CD4-positive, alpha-beta memory T cell (primary cell): ENCODE measurements around the gene HOXB5. TPM values are rescaled to one million over a fixed set of nuclear protein-coding genes. Genes with fewer than 3 reads are reported as not detected.
A peak's percentile ranks its signal among the peaks of the same experiment; 100 is the strongest.

Experiments used
- CTCF ChIA-PET: fragments of 350-600 bp; sonication (Branson Sonifier 250); formaldehyde crosslinking; loops from one replicate; lab custom pipeline; 2021; ENCODE audit warnings: inconsistent platforms; ENCODE audit not compliant: partially characterized antibody; lab: Charles Lee
- POLR2A ChIA-PET: fragments of 350-600 bp; sonication (Branson Sonifier 250); formaldehyde crosslinking; loops from one replicate; lab custom pipeline; 2021; ENCODE audit not compliant: partially characterized antibody; lab: Charles Lee
- DNase-seq, 5 donors: peaks; one replicate each; pipeline versions ENCODE4 v3.0.0 to v3.0.0-alpha.2; 2020 to 2022; ENCODE audit warnings: mixed read lengths in 1 of 5
- H3K27ac ChIP-seq: one replicate; pipeline ENCODE4 v1.7.0; 2013; ENCODE audit warnings: low read depth, low read length
- H3K27me3 ChIP-seq: 2 replicates; pipeline ENCODE4 v1.7.0; 2013; ENCODE audit warnings: mild to moderate bottlenecking, low read length, moderate library complexity; ENCODE audit not compliant: insufficient read depth
- H3K36me3 ChIP-seq: 2 replicates; pipeline ENCODE4 v1.7.0; 2013; ENCODE audit warnings: mild to moderate bottlenecking, low read length, moderate library complexity; ENCODE audit not compliant: insufficient read depth
- H3K4me1 ChIP-seq: 2 replicates; pipeline ENCODE4 v1.7.0; 2013; ENCODE audit warnings: mild to moderate bottlenecking, low read length, moderate library complexity; ENCODE audit not compliant: insufficient read depth
- H3K4me3 ChIP-seq, 2 donors: one replicate each; pipeline ENCODE4 v1.7.0; 2013; ENCODE audit warnings: low read length in 2 of 2, mild to moderate bottlenecking in 1 of 2
- H3K9me3 ChIP-seq, 2 donors: one replicate each; pipeline ENCODE4 v1.7.0; 2013; ENCODE audit warnings: low read length in 2 of 2, control low read depth in 1 of 2; ENCODE audit not compliant: control insufficient read depth in 1 of 2
- H3K27ac Mint-ChIP-seq, 7 donors: one replicate each; pipeline ENCODE4 v1.8.0; 2020 to 2021; ENCODE audit warnings: mixed read lengths in 7 of 7, mild to moderate bottlenecking in 6 of 7, inconsistent platforms in 3 of 7, moderate library complexity in 3 of 7
- H3K27me3 Mint-ChIP-seq, 2 donors: one replicate each; pipeline ENCODE4 v1.8.0; 2020 to 2021; ENCODE audit warnings: mixed read lengths in 2 of 2
- H3K36me3 Mint-ChIP-seq, 2 donors: one replicate each; pipeline ENCODE4 v1.8.0; 2020 to 2021; ENCODE audit warnings: mixed read lengths in 2 of 2, inconsistent platforms in 1 of 2, mild to moderate bottlenecking in 1 of 2
- H3K4me1 Mint-ChIP-seq, 4 donors: one replicate each; pipeline ENCODE4 v1.8.0; 2020 to 2021; ENCODE audit warnings: mixed read lengths in 4 of 4, mild to moderate bottlenecking in 1 of 4
- H3K4me3 Mint-ChIP-seq, 8 donors: one replicate each; pipeline ENCODE4 v1.8.0; 2020 to 2021; ENCODE audit warnings: mixed read lengths in 8 of 8, mild to moderate bottlenecking in 7 of 8, moderate library complexity in 6 of 8, inconsistent platforms in 3 of 8
- H3K9me3 Mint-ChIP-seq, 8 donors: one replicate each; pipeline ENCODE4 v1.8.0; 2020 to 2021; ENCODE audit warnings: mixed read lengths in 8 of 8, mild to moderate bottlenecking in 5 of 8, inconsistent platforms in 3 of 8, moderate library complexity in 1 of 8
- intact Hi-C: fragments of 100-400 bp; cut with micrococcal nuclease; formaldehyde crosslinking; loops from one replicate; pipeline ENCODE4 v1.15.1; 2023
- polyA plus RNA-seq, 2 donors: library from polyadenylated mRNA; unstranded; fragments of 300-500 nt; fragmentation: Illumina TruSeq; gene quantifications; one replicate each; pipeline ENCODE4 v1.2.3, GENCODE V29; 2021
- total RNA-seq, 2 experiments: library from RNA; stranded (reverse); gene quantifications; one replicate each; pipeline ENCODE4 v1.2.3, GENCODE V29; 2021

The HOXB5 gene
- total and polyA plus RNA-seq, 4 experiments from 2014 or later: not detected

DNA sequence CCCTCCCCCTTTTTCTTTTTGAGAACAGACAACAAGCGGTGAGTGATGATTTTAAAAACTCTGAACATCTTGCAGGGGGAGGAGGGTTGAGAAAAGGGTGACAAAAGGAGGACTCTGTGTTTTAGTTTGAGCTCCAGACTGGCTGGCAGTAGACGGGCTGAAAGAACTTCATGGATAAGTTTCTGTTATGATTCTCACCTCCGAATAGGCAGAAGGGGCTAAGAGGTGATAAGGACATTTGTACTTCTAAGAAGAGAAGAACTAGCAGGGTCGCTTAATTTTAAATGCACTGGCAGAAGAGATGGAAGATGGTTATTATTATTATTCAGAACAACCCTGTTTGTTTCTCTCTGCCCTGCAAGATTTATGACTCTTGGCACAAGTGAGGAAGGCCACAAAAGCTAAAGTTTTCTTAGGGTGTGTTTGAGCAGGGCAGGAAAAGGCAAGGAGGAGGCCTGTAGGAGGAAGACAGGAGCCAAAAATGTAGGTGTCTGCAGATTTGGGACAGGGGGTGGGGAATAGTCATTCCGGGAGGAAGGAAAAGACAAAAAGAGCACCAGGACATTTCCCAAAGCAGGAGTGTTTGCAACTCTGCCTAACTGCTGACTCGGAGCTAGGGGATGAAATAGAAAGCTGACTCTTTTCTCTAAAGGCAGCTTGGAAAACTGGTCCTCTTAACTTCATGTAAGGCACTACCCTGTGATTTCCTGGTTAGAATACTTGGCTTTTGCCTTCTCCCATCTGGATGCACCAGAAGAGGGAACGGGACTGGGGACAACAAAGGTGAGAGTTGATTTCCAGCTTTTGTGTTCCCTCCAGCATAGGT lies 36.8 kb downstream of the HOXB5 start:
- Histone ChIP-seq H3K36me3 (no peaks in the 10 kb centered on the region), H3K4me1 (peaks cover 6% of the 10 kb centered on the region), H3K4me3 (no peak overlapping the region), H3K27ac (no peak overlapping the region), H3K9me3 (no peaks in the 10 kb centered on the region), H3K27me3 (no peaks in the 10 kb centered on the region)
- Mint-ChIP-seq H3K36me3 (no peaks in the 10 kb centered on the region), H3K27ac (peak overlapping the region in 1 of 7 donors; percentile 12), H3K4me1 (peaks cover 9 to 13% (median 10%) of the 10 kb centered on the region in 4 donors), H3K27me3 (peaks cover 2 to 9% of the 10 kb centered on the region in 2 donors), H3K9me3 (no peaks in the 10 kb centered on the region), H3K4me3 (peak overlapping the region in 1 of 8 donors; percentile 33)
- DNase-seq: no peak
- POLR2A ChIA-PET: interaction anchor here (1.8 to 3.3 kb wide), 3 partner anchors 9 to 16 kb away, joined by 6 to 16 read pairs (median 12); no protein-coding TSS in a partner anchor
- CTCF ChIA-PET: interaction anchor here (1.0 to 1.5 kb wide), 5 partner anchors 8 to 64 kb away, joined by 3 to 6 read pairs (median 3); no protein-coding TSS in a partner anchor
- intact Hi-C loops: no loop called here

DNA sequence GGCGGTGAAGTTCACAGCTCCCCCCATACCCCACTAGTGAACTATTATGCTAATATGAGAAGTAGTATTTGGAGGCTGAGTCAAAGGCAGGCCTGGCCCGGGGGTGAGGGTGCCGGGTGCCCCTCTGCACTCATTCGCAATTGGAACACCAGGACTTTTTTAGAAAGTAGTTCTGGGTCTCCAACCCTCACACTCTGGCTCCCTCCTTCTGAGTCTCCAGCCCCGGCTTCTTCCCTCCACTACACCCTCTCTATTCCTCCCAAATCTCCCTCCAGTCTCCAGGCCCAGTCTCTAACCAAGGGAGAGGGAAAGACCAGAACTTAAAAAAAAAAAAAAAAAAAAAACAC lies 37.4 kb downstream of the HOXB5 start:
- CTCF ChIA-PET: interaction anchor here (0.6 to 1.4 kb wide), 3 partner anchors 43 to 219 kb away, joined by 3 to 4 read pairs (median 3); no protein-coding TSS in a partner anchor

DNA sequence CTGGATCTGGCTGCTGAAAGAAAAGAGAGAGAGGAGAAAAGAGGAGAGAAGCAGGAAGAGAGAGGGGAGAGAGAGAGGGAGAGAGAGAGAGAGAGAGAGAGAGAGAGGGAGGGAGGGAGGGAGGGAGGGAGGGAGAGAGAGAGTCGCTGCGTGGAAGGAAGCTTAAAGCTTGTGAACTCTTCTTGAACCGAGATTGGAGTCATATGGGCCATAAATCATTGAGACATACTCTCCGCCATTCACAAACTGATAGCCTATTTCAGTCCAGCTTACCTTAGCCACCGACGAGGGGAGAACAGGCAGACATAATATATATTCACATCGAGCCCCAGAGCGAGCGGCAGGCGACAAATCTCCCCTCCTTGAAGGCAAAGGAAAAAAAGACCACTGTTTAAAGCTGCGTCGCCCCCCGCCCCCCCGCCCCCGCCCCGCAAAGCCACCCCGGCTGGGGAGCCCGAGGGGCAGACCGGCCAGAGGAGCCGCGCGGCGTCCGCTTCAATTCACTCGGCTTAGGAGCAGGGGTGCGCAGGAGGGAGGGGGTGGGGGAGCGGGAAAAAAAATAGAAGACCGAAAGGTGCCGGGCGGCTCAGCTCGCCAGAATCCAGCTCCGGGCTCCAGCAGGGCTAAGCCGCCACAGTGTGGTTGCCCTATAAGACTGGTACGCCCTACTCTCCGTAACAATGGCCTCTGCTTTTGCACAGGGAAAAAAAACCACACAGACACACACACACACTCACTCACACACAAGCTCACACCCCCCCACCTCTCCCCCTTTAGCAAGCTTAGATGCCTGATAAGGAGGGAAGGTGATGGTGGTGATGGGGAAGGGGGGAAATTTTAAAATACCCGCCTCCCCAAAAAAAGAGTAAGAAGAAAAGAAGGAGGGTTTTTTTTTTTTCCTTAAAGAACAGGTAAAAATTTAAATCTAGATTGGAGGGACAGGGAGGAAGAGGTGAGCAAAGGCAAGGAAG lies 38.0 kb downstream of the HOXB5 start:
- no peak overlapping the region for H3K4me3 ChIP-seq
- no peak for DNase-seq
- H3K27me3 Mint-ChIP-seq: peaks cover 2 to 9% of the 10 kb centered on the region in 2 donors

More for the DNA sequence above, 37.4 kb downstream of the HOXB5 start:
- POLR2A ChIA-PET: interaction anchor here (1.2 to 3.3 kb wide), 5 partner anchors 9 to 50 kb away, joined by 3 to 16 read pairs (median 12); no protein-coding TSS in a partner anchor
- Mint-ChIP-seq H3K36me3 (no peaks in the 10 kb centered on the region), H3K27me3 (peaks cover 2 to 9% of the 10 kb centered on the region in 2 donors), H3K4me3 (peak overlapping the region in 4 of 8 donors; percentile 33 to 78 (median 59)), H3K4me1 (peaks cover 6 to 10% (median 10%) of the 10 kb centered on the region in 4 donors), H3K9me3 (no peaks in the 10 kb centered on the region), H3K27ac (peak overlapping the region in 1 of 7 donors; percentile 12)
- Histone ChIP-seq H3K4me1 (no peaks in the 10 kb centered on the region), H3K36me3 (no peaks in the 10 kb centered on the region), H3K4me3 (no peak overlapping the region), H3K27ac (no peak overlapping the region), H3K9me3 (no peaks in the 10 kb centered on the region), H3K27me3 (no peaks in the 10 kb centered on the region)
- no peak for DNase-seq
- intact Hi-C loops: no loop called here

DNA sequence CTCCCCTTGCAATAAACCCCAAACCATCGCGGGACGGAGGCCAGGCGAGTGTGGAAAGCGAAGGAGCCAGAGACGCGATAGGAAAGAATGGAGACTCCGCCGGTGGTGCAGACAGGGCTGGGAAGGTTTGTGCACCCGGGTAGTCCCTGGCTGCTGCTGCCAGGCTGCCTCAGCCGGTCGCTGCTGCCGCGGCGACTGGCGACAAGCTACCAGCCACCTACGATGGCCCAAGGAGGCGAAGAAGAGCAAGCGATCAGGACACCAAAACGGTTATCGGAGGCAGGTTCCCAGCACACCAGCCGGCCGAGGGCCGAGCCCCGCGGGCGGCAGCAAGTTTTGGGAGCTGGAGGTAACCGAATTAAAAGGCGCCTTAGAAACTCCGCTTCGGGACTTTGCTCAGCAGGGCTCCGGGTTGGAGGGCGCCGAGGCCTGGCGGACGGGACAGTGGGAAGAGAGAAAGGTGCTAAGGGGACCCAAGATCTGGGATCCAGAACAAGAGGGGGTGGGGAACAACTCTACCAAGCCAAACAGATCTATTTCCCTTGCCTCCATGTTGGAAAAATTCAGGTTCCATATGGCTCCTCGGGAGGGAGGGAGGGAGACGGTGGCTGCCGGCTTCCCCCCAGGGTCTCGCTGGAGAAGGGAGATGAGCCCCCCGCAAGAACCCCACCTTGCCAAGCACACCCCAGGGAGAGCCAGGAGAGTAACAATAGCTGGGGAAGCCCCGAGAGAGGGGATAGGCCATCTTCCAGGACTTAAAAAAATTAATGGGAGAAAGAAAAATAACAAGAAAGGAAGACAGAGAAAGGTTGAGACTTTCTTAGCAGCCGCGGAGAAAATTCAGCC lies 38.9 kb downstream of the HOXB5 start:
- Mint-ChIP-seq H3K9me3 (no peaks in the 10 kb centered on the region), H3K27ac (peak overlapping the region in 3 of 7 donors; percentile 37 to 66 (median 45)), H3K4me1 (peaks cover 6 to 10% (median 10%) of the 10 kb centered on the region in 4 donors), H3K4me3 (peak overlapping the region in 7 of 8 donors; percentile 87 to 96 (median 91)), H3K36me3 (peaks cover 0 to 4% of the 10 kb centered on the region in 2 donors), H3K27me3 (peaks cover 2 to 9% of the 10 kb centered on the region in 2 donors)
- ChIA-PET CTCF (no interaction called here), POLR2A (interaction anchor here (1.5 to 3.3 kb wide), 4 partner anchors 8 to 48 kb away, joined by 5 to 16 read pairs (median 12); no protein-coding TSS in a partner anchor)
- H3K4me1 ChIP-seq: no peaks in the 10 kb centered on the region
- no peaks in the 10 kb centered on the region for H3K27me3 ChIP-seq
- no peaks in the 10 kb centered on the region for H3K9me3 ChIP-seq
- no peak overlapping the region for H3K27ac ChIP-seq
- DNase-seq: no peak
- intact Hi-C loops: no loop called here
- no peak overlapping the region for H3K4me3 ChIP-seq
- no peaks in the 10 kb centered on the region for H3K36me3 ChIP-seq

More for the DNA sequence above, 38.0 kb downstream of the HOXB5 start:
- Histone ChIP-seq H3K27me3 (no peaks in the 10 kb centered on the region), H3K27ac (no peak overlapping the region), H3K4me1 (no peaks in the 10 kb centered on the region), H3K36me3 (no peaks in the 10 kb centered on the region), H3K9me3 (no peaks in the 10 kb centered on the region)
- ChIA-PET POLR2A (interaction anchor here (1.2 to 3.3 kb wide), 5 partner anchors 9 to 49 kb away, joined by 3 to 16 read pairs (median 12); no protein-coding TSS in a partner anchor), CTCF (interaction anchor here (0.6 to 0.7 kb wide), 3 partner anchors 62 to 219 kb away, joined by 3 to 4 read pairs (median 3); no protein-coding TSS in a partner anchor)
- intact Hi-C loops: no loop called here
- no peaks in the 10 kb centered on the region for H3K36me3 Mint-ChIP-seq
- peak overlapping the region; percentile 87 to 96 (median 90) for H3K4me3 Mint-ChIP-seq
- H3K4me1 Mint-ChIP-seq: peaks cover 6 to 10% (median 10%) of the 10 kb centered on the region in 4 donors
- H3K9me3 Mint-ChIP-seq: no peaks in the 10 kb centered on the region
- H3K27ac Mint-ChIP-seq: peak overlapping the region in 6 of 7 donors; percentile 45 to 93 (median 56)

DNA sequence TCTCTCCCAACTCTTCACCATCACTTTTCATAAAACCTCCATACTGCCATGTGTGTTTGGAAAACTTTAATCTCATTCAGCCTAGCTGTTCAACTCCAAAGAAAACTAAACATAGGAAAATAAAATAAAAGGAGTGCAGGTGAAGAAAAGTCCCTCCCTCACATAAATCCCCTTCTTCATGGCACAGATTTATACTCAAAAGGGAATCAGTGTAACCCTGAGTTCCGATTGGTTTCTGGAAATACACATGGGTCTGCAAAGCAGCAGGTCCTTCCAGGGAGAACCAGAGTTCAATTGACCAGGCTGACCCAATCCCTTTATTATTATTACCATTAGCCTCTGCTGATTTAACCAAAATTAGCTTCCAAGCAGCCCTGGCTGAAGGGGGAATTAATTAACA lies 39.8 kb downstream of the HOXB5 start:
- Mint-ChIP-seq H3K9me3 (no peaks in the 10 kb centered on the region), H3K27me3 (peaks cover 2 to 9% of the 10 kb centered on the region in 2 donors), H3K4me1 (peaks cover 7 to 14% (median 10%) of the 10 kb centered on the region in 4 donors), H3K36me3 (peaks cover 0 to 4% of the 10 kb centered on the region in 2 donors), H3K27ac (peak overlapping the region in 2 of 7 donors; percentile 45 to 50), H3K4me3 (no peak overlapping the region)
- CTCF ChIA-PET: no interaction called here
- Histone ChIP-seq H3K4me3 (no peak overlapping the region), H3K27me3 (no peaks in the 10 kb centered on the region), H3K4me1 (peaks cover 4% of the 10 kb centered on the region), H3K27ac (no peak overlapping the region), H3K9me3 (no peaks in the 10 kb centered on the region), H3K36me3 (no peaks in the 10 kb centered on the region)
- intact Hi-C loops: no loop called here
- POLR2A ChIA-PET: no interaction called here
- no peak for DNase-seq

DNA sequence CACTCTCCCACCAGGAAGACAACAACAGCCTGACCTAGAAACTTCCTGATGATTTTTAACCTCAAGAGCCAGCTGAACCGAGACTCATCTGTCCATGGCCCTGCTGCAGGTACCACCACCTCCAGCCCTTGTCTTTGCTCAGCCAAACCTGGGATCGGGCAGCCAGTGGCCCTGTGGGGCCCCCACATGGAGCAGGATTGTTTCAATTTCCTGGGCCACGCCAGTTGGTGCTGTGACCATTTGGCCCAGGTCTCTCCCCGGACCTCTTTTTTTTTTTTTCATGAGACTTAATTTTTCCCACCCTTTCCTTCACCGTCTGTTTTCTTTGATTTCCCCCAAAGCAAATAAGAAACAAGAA lies 40.4 kb downstream of the HOXB5 start:
- CTCF ChIA-PET: no interaction called here
- peaks cover 2 to 9% of the 10 kb centered on the region in 2 donors for H3K27me3 Mint-ChIP-seq

More for the DNA sequence above, 40.4 kb downstream of the HOXB5 start:
- no peaks in the 10 kb centered on the region for H3K27me3 ChIP-seq
- no peaks in the 10 kb centered on the region for H3K9me3 ChIP-seq
- no peaks in the 10 kb centered on the region for H3K9me3 Mint-ChIP-seq
- H3K4me1 Mint-ChIP-seq: peaks cover 7 to 17% (median 14%) of the 10 kb centered on the region in 4 donors
- peak overlapping the region in 1 of 7 donors; percentile 20 for H3K27ac Mint-ChIP-seq
- peaks cover 8% of the 10 kb centered on the region for H3K4me1 ChIP-seq
- no peak for DNase-seq
- intact Hi-C loops: no loop called here
- H3K27ac ChIP-seq: no peak overlapping the region
- no peaks in the 10 kb centered on the region for H3K36me3 ChIP-seq
- H3K4me3 Mint-ChIP-seq: no peak overlapping the region
- no peak overlapping the region for H3K4me3 ChIP-seq
- peaks cover 0 to 4% of the 10 kb centered on the region in 2 donors for H3K36me3 Mint-ChIP-seq
- POLR2A ChIA-PET: no interaction called here
